NCI-H187 treated with DMSO at 0.1 percent for 48 hours (cell line): ENCODE results near the gene ESPNL.
A peak's percentile ranks its signal among the peaks of the same experiment; 100 is the strongest.
"Not testable (repeated sequence)": the region's sequence is repeated elsewhere in the genome, so short reads cannot be mapped to it uniquely, and the experiment has no call there.

Experiments used
- DNase-seq: peaks from one replicate; lab custom pipeline; 2025; lab: John Stamatoyannopoulos, UW

Gene ESPNL

GRCh38 chr2:238169708-238170251, 69.6 kb downstream of the ESPNL start:
- no peak for DNase-seq

- no peak for DNase-seq
Observed at GRCh38 chr2:238170386-238171071, 70.4 kb downstream of the ESPNL start.

- DNase-seq: not testable (repeated sequence)
Observed at GRCh38 chr2:238171072-238171431, 70.9 kb downstream of the ESPNL start.

- no peak for DNase-seq
Observed at GRCh38 chr2:238171575-238172187, 71.5 kb downstream of the ESPNL start.

- DNase-seq: no peak
Observed at GRCh38 chr2:238172439-238172838, 72.3 kb downstream of the ESPNL start.

- no peak for DNase-seq
Observed at GRCh38 chr2:238173692-238174091, 73.6 kb downstream of the ESPNL start.

- DNase-seq: no peak
Observed at GRCh38 chr2:238174291-238174690, 74.2 kb downstream of the ESPNL start.

GRCh38 chr2:238174701-238175100, 74.6 kb downstream of the ESPNL start:
- peak; percentile 42 for DNase-seq

- DNase-seq: no peak
Observed at GRCh38 chr2:238176613-238177012, 76.5 kb downstream of the ESPNL start.

- no peak for DNase-seq
Observed at GRCh38 chr2:238180554-238180953, 80.4 kb downstream of the ESPNL start.

GRCh38 chr2:238182362-238182761, 82.2 kb downstream of the ESPNL start:
- no peak for DNase-seq
